ENCODE data around the gene GRN. TPM values are rescaled to one million over a fixed set of nuclear protein-coding genes. Genes with fewer than 3 reads are reported as not detected.

Gene GRN
- total and polyA plus RNA-seq, 2 of the 8 experiments (the other 6 are each of a cell fraction or from before 2014, with no cell fraction given), result 108 to 387 TPM

DNA sequence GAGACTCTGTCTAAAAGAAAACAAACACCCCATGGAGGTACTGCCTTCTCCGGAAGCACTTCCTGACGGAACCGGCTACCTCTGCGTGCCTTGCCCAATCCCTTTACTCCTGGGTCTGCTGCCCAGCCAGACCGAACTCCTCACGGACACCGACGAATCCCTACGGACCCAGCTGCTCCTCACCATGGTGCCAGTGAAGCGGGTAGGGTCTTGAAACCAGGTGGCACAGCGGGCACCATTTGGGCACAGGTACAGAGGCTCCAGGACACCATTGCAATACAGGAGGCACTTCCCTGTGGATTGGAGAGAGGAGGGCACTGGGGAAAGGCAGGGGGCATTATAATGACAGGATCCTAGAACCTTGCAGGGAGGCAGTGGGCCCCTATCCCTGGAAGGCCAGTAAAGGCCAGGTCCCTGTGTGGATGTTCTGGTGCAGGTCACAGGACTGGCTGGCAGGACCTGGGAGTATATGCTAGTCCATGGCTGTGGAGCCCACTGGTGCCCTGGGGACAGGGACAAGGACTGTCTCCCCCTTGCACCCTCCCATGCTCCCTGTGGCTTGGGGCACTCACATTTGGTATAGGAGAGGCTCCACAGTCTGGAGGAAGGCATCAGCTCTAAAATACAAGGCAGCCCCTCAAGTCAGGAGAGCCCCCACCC, 22.7 kb upstream of the GRN start (continued):
- TF ChIP-seq, protein P1, sequence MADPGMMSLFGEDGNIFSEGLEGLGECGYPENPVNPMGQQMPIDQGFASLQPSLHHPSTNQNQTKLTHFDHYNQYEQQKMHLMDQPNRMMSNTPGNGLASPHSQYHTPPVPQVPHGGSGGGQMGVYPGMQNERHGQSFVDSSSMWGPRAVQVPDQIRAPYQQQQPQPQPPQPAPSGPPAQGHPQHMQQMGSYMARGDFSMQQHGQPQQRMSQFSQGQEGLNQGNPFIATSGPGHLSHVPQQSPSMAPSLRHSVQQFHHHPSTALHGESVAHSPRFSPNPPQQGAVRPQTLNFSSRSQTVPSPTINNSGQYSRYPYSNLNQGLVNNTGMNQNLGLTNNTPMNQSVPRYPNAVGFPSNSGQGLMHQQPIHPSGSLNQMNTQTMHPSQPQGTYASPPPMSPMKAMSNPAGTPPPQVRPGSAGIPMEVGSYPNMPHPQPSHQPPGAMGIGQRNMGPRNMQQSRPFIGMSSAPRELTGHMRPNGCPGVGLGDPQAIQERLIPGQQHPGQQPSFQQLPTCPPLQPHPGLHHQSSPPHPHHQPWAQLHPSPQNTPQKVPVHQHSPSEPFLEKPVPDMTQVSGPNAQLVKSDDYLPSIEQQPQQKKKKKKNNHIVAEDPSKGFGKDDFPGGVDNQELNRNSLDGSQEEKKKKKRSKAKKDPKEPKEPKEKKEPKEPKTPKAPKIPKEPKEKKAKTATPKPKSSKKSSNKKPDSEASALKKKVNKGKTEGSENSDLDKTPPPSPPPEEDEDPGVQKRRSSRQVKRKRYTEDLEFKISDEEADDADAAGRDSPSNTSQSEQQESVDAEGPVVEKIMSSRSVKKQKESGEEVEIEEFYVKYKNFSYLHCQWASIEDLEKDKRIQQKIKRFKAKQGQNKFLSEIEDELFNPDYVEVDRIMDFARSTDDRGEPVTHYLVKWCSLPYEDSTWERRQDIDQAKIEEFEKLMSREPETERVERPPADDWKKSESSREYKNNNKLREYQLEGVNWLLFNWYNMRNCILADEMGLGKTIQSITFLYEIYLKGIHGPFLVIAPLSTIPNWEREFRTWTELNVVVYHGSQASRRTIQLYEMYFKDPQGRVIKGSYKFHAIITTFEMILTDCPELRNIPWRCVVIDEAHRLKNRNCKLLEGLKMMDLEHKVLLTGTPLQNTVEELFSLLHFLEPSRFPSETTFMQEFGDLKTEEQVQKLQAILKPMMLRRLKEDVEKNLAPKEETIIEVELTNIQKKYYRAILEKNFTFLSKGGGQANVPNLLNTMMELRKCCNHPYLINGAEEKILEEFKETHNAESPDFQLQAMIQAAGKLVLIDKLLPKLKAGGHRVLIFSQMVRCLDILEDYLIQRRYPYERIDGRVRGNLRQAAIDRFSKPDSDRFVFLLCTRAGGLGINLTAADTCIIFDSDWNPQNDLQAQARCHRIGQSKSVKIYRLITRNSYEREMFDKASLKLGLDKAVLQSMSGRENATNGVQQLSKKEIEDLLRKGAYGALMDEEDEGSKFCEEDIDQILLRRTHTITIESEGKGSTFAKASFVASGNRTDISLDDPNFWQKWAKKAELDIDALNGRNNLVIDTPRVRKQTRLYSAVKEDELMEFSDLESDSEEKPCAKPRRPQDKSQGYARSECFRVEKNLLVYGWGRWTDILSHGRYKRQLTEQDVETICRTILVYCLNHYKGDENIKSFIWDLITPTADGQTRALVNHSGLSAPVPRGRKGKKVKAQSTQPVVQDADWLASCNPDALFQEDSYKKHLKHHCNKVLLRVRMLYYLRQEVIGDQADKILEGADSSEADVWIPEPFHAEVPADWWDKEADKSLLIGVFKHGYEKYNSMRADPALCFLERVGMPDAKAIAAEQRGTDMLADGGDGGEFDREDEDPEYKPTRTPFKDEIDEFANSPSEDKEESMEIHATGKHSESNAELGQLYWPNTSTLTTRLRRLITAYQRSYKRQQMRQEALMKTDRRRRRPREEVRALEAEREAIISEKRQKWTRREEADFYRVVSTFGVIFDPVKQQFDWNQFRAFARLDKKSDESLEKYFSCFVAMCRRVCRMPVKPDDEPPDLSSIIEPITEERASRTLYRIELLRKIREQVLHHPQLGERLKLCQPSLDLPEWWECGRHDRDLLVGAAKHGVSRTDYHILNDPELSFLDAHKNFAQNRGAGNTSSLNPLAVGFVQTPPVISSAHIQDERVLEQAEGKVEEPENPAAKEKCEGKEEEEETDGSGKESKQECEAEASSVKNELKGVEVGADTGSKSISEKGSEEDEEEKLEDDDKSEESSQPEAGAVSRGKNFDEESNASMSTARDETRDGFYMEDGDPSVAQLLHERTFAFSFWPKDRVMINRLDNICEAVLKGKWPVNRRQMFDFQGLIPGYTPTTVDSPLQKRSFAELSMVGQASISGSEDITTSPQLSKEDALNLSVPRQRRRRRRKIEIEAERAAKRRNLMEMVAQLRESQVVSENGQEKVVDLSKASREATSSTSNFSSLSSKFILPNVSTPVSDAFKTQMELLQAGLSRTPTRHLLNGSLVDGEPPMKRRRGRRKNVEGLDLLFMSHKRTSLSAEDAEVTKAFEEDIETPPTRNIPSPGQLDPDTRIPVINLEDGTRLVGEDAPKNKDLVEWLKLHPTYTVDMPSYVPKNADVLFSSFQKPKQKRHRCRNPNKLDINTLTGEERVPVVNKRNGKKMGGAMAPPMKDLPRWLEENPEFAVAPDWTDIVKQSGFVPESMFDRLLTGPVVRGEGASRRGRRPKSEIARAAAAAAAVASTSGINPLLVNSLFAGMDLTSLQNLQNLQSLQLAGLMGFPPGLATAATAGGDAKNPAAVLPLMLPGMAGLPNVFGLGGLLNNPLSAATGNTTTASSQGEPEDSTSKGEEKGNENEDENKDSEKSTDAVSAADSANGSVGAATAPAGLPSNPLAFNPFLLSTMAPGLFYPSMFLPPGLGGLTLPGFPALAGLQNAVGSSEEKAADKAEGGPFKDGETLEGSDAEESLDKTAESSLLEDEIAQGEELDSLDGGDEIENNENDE (IDR thresholded peaks at IDR 0.05; ENCODE audit: insufficient replicate concordance, low read length), result no peak
- TF ChIP-seq TAF7 (optimal IDR thresholded peaks at IDR 0.05; ENCODE audit: borderline replicate concordance, low read depth, low read length) (no peak), SUZ12 (IDR thresholded peaks at IDR 0.05; ENCODE audit: low read length) (no peak), CREB1 (IDR thresholded peaks at IDR 0.05) (no peak), SRF (IDR thresholded peaks at IDR 0.05; ENCODE audit: low read depth, low read length) (no peak)
